CD14-positive monocyte (primary cell): ENCODE measurements around the gene BRICD5. TPM values are rescaled to one million over a fixed set of nuclear protein-coding genes. Genes with fewer than 3 reads are reported as not detected.

Experiments
- DNase-seq, 3 donors: peaks; one replicate each; pipeline ENCODE4 v3.0.0-alpha.2; 2011 to 2022
- H2AFZ ChIP-seq: 2 replicates; pipeline ENCODE4 v1.6.0; 2012; ENCODE audit warnings: mild to moderate bottlenecking, low read depth, low read length, inconsistent platforms; ENCODE audit not compliant: insufficient read depth, poor library complexity, severe bottlenecking
- H3K27ac ChIP-seq, 2 donors: 1 replicate in 1 of 2; 2 replicates in 1 of 2; pipeline ENCODE4 v1.5.1; 2012 to 2013; ENCODE audit warnings: low read length in 2 of 2, control low read depth in 1 of 2, inconsistent platforms in 1 of 2, low read depth in 1 of 2, mild to moderate bottlenecking in 1 of 2
- H3K27me3 ChIP-seq, 2 donors: one replicate each; pipeline versions ENCODE4 v1.6.0 to v1.6.1; 2011 to 2013; ENCODE audit warnings: low read length in 2 of 2; ENCODE audit not compliant: control insufficient read depth in 2 of 2, insufficient read depth in 2 of 2
- H3K36me3 ChIP-seq, 2 donors: replicated peaks in 1 of 2; 1 replicate in 1 of 2; 2 replicates in 1 of 2; pipeline versions ENCODE4 v1.5.1 to v1.6.1; 2012 to 2013; ENCODE audit warnings: low read length in 2 of 2, control low read depth in 1 of 2, inconsistent platforms in 1 of 2, mild to moderate bottlenecking in 1 of 2; ENCODE audit not compliant: insufficient read depth in 2 of 2, control insufficient read depth in 1 of 2
- H3K4me1 ChIP-seq, 2 donors: 1 replicate in 1 of 2; 2 replicates in 1 of 2; pipeline versions ENCODE4 v1.5.1 to v1.6.1; 2012 to 2013; ENCODE audit warnings: low read length in 2 of 2, control low read depth in 1 of 2, inconsistent platforms in 1 of 2, mild to moderate bottlenecking in 1 of 2, moderate library complexity in 1 of 2; ENCODE audit not compliant: insufficient read depth in 2 of 2, control insufficient read depth in 1 of 2
- H3K4me2 ChIP-seq: replicated peaks from 2 replicates; pipeline ENCODE3; 2012; ENCODE audit warnings: low read length, moderate library complexity, mild to moderate bottlenecking; ENCODE audit not compliant: poor library complexity, severe bottlenecking; ENCODE audit errors: extremely low read depth
- H3K4me3 ChIP-seq, 3 experiments: fragments of 200-600 bp in 1 of 3; sonication (generic) in 1 of 3; replicated peaks in 1 of 3; 1 replicate in 2 of 3; 2 replicates in 1 of 3; pipeline ENCODE4 v1.5.1; 2011 to 2013; ENCODE audit warnings: low read length in 3 of 3, mild to moderate bottlenecking in 3 of 3, control low read depth in 2 of 3, low read depth in 2 of 3, inconsistent platforms in 1 of 3, moderate library complexity in 1 of 3
- H3K79me2 ChIP-seq: 2 replicates; pipeline ENCODE4 v1.6.0; 2012; ENCODE audit warnings: mild to moderate bottlenecking, control low read depth, inconsistent platforms, low read length, moderate library complexity; ENCODE audit not compliant: insufficient read depth
- H3K9ac ChIP-seq: 2 replicates; pipeline ENCODE4 v1.6.0; 2017; ENCODE audit warnings: low read length, mild to moderate bottlenecking; ENCODE audit not compliant: insufficient read depth, poor library complexity, severe bottlenecking
- H3K9me3 ChIP-seq, 2 donors: replicated peaks in 1 of 2; 1 replicate in 1 of 2; 2 replicates in 1 of 2; pipeline versions ENCODE4 v1.5.1 to v1.6.1; 2012 to 2013; ENCODE audit warnings: low read length in 2 of 2, control low read depth in 1 of 2; ENCODE audit not compliant: control insufficient read depth in 1 of 2, insufficient read depth in 1 of 2
- H4K20me1 ChIP-seq: 2 replicates; pipeline ENCODE4 v1.6.0; 2012; ENCODE audit warnings: mild to moderate bottlenecking, low read length, control low read depth, moderate library complexity; ENCODE audit not compliant: insufficient read depth
- H3K27ac Mint-ChIP-seq, 7 donors: one replicate each; pipeline ENCODE4 v1.8.0; 2020; ENCODE audit warnings: mild to moderate bottlenecking in 7 of 7, mixed read lengths in 7 of 7, moderate library complexity in 6 of 7, inconsistent platforms in 2 of 7
- H3K27me3 Mint-ChIP-seq, 3 donors: one replicate each; pipeline ENCODE4 v1.8.0; 2021 to 2022; ENCODE audit warnings: low read depth in 3 of 3, mild to moderate bottlenecking in 3 of 3, mixed read lengths in 3 of 3, moderate library complexity in 3 of 3, inconsistent platforms in 1 of 3
- H3K36me3 Mint-ChIP-seq, 2 donors: one replicate each; pipeline ENCODE4 v1.8.0; 2020; ENCODE audit warnings: mixed read lengths in 2 of 2, inconsistent platforms in 1 of 2, mild to moderate bottlenecking in 1 of 2
- H3K4me1 Mint-ChIP-seq: one replicate; pipeline ENCODE4 v1.8.0; 2020; ENCODE audit warnings: mild to moderate bottlenecking, mixed read lengths
- H3K4me3 Mint-ChIP-seq, 2 donors: one replicate each; pipeline ENCODE4 v1.8.0; 2020; ENCODE audit warnings: mild to moderate bottlenecking in 2 of 2, mixed read lengths in 2 of 2, moderate library complexity in 1 of 2
- H3K9me3 Mint-ChIP-seq, 7 donors: one replicate each; pipeline ENCODE4 v1.8.0; 2020 to 2022; ENCODE audit warnings: mixed read lengths in 7 of 7, mild to moderate bottlenecking in 6 of 7, moderate library complexity in 6 of 7, inconsistent platforms in 2 of 7
- CTCF ChIP-seq: fragments of 200-600 bp; IDR thresholded peaks from one replicate; pipeline ENCODE4 v1.8.0; 2022; ENCODE audit warnings: antibody characterized with exemption, mild to moderate bottlenecking
- WGBS: methylation state at CpG from one replicate; pipeline ENCODE4 v1.1.5; 2013; ENCODE audit warnings: missing lambda C conversion rate; ENCODE audit not compliant: insufficient coverage; 5-methylcytosine and 5-hydroxymethylcytosine counted together
- intact Hi-C, 2 donors: fragments of 100-400 bp; cut with micrococcal nuclease; formaldehyde crosslinking; loops; one replicate each; pipeline versions ENCODE4 v1.15.0 to v1.15.1; 2023
- polyA plus RNA-seq, 3 donors: library from polyadenylated mRNA; depleted of rRNA in 1 of 3; unstranded in 2 of 3; stranded (reverse) in 1 of 3; fragments of 300-500 nt in 2 of 3; fragments of >200 nt in 1 of 3; fragmentation: Illumina TruSeq in 2 of 3; gene quantifications; 1 replicate in 2 of 3; 2 replicates in 1 of 3; pipeline ENCODE4 v1.2.3, GENCODE V29; 2012 to 2021

BRICD5 gene
- polyA plus RNA-seq, 3 donors, result 8.8 TPM; not detected in 2

GRCh38 chr16:2175454-2175853 lies 35.2 kb downstream of the BRICD5 start:
- Histone ChIP-seq H2AFZ (no peak overlapping the region), H3K27me3 (peaks cover 0 to 3% of the 10 kb centered on the region in 2 donors), H3K4me2 (no peak overlapping the region), H3K9ac (no peak overlapping the region), H3K27ac (no peak overlapping the region), H3K4me3 (no peak overlapping the region), H3K36me3 (peaks cover 55 to 70% of the 10 kb centered on the region in 2 donors), H3K4me1 (no peaks in the 10 kb centered on the region), H3K9me3 (no peaks in the 10 kb centered on the region), H4K20me1 (no peaks in the 10 kb centered on the region), H3K79me2 (no peaks in the 10 kb centered on the region)
- peaks cover 0 to 3% (median 2%) of the 10 kb centered on the region in 3 donors for H3K27me3 Mint-ChIP-seq
- DNase-seq, result no peak
- intact Hi-C loops, result no loop called here
- H3K4me1 Mint-ChIP-seq, result no peaks in the 10 kb centered on the region
- H3K9me3 Mint-ChIP-seq, result peaks cover 0 to 2% (median 0%) of the 10 kb centered on the region in 7 donors
- TF ChIP-seq CTCF, result no peak
- H3K36me3 Mint-ChIP-seq, result peaks cover 38 to 58% of the 10 kb centered on the region in 2 donors
- no peak overlapping the region for H3K4me3 Mint-ChIP-seq
- 95% methylated on average over 10 of the region's 10 CpGs for WGBS
- H3K27ac Mint-ChIP-seq, result no peak overlapping the region

GRCh38 chr16:2174396-2175131 lies 36.1 kb downstream of the BRICD5 start:
- Mint-ChIP-seq H3K4me1 (no peaks in the 10 kb centered on the region), H3K9me3 (peaks cover 0 to 2% (median 0%) of the 10 kb centered on the region in 7 donors), H3K36me3 (peaks cover 38 to 62% of the 10 kb centered on the region in 2 donors), H3K27ac (peak overlapping the region in 1 of 7 donors; percentile 26), H3K27me3 (peaks cover 0 to 3% (median 2%) of the 10 kb centered on the region in 3 donors), H3K4me3 (no peak overlapping the region)
- no peaks in the 10 kb centered on the region for H3K4me1 ChIP-seq
- WGBS, result 98% methylated on average over 15 of the region's 21 CpGs
- H3K4me3 ChIP-seq, result no peak overlapping the region
- no peaks in the 10 kb centered on the region for H4K20me1 ChIP-seq
- H3K9ac ChIP-seq, result no peak overlapping the region
- DNase-seq, result no peak
- H3K27me3 ChIP-seq, result peaks cover 0 to 3% of the 10 kb centered on the region in 2 donors
- H3K9me3 ChIP-seq, result no peaks in the 10 kb centered on the region
- no peak overlapping the region for H3K27ac ChIP-seq
- TF ChIP-seq CTCF, result no peak
- H3K36me3 ChIP-seq, result peaks cover 62 to 79% of the 10 kb centered on the region in 2 donors
- H3K79me2 ChIP-seq, result no peaks in the 10 kb centered on the region
- no peak overlapping the region for H2AFZ ChIP-seq
- H3K4me2 ChIP-seq, result no peak overlapping the region
- intact Hi-C loops, result no loop called here
